Endothelial cell of umbilical vein (primary cell): ENCODE data around the gene LRP6. TPM values are rescaled to one million over a fixed set of nuclear protein-coding genes. Genes with fewer than 3 reads are reported as not detected.

Experiments
- BruUV-seq: library from RNA; stranded (reverse); fragments of 400-500 nt; replicated peaks from 2 replicates; lab custom pipeline; 2021; lab: Mats Ljungman, UMichigan
- CTCF ChIA-PET: fragments of 300-600, 350-600 bp; sonication (Branson Sonifier 250); formaldehyde crosslinking; loops from one replicate; lab custom pipeline; 2021; ENCODE audit warnings: antibody characterized with exemption, inconsistent platforms; lab: Charles Lee
- POLR2A ChIA-PET: fragments of 300-600, 350-600 bp; sonication (Branson Sonifier 250); formaldehyde crosslinking; loops from one replicate; lab custom pipeline; 2021; ENCODE audit warnings: antibody characterized with exemption, inconsistent platforms; lab: Charles Lee
- DNase-seq: peaks from one replicate; pipeline ENCODE4 v3.0.0-alpha.2; 2011; ENCODE audit warnings: low read depth, low spot score
- FAIRE-seq: peaks from 2 replicates; lab custom pipeline; 2011; peaks lifted over from hg19 to GRCh38; lab: Jason Lieb, UNC
- H2AFZ ChIP-seq: 2 replicates; pipeline ENCODE4 v1.6.0; 2012; ENCODE audit warnings: low read depth, low read length, control low read depth, inconsistent platforms
- H3K27ac ChIP-seq: 2 replicates; pipeline ENCODE4 v1.5.1; 2011; ENCODE audit warnings: low read depth, mild to moderate bottlenecking, control low read depth, low read length, moderate library complexity; ENCODE audit not compliant: insufficient read depth
- H3K27me3 ChIP-seq, 2 experiments: 2 replicates each; pipeline versions ENCODE4 v1.6.0 to v1.6.1; 2011; ENCODE audit warnings: low read length in 2 of 2, mixed read lengths in 1 of 2; ENCODE audit not compliant: control insufficient read depth in 2 of 2, insufficient read depth in 2 of 2
- H3K36me3 ChIP-seq, 2 experiments: 2 replicates in 1 of 2; 3 replicates in 1 of 2; pipeline ENCODE4 v1.5.1; 2011; ENCODE audit warnings: low read length in 2 of 2, mild to moderate bottlenecking in 1 of 2, moderate library complexity in 1 of 2; ENCODE audit not compliant: control insufficient read depth in 2 of 2, insufficient read depth in 2 of 2; ENCODE audit errors: extremely low read depth in 1 of 2
- H3K4me1 ChIP-seq: 3 replicates; pipeline ENCODE4 v1.5.1; 2011; ENCODE audit warnings: mild to moderate bottlenecking, low read length; ENCODE audit not compliant: control insufficient read depth, insufficient read depth; ENCODE audit errors: extremely low read depth
- H3K4me2 ChIP-seq: 2 replicates; pipeline ENCODE4 v1.6.1; 2011; ENCODE audit warnings: low read length, control low read depth, mixed read lengths; ENCODE audit not compliant: insufficient read depth
- H3K4me3 ChIP-seq, 3 experiments: fragments of 200-600 bp in 1 of 3; sonication (generic), shearing (Covaris generic) in 1 of 3; replicated peaks in 1 of 3; 2 replicates each; pipeline ENCODE4 v1.5.1; 2011 to 2016; ENCODE audit warnings: control low read depth in 3 of 3, low read length in 3 of 3, mild to moderate bottlenecking in 2 of 3, inconsistent platforms in 1 of 3, low read depth in 1 of 3, moderate library complexity in 1 of 3; ENCODE audit not compliant: insufficient read depth in 1 of 3
- H3K79me2 ChIP-seq: 2 replicates; pipeline ENCODE4 v1.6.0; 2012; ENCODE audit warnings: low read length, inconsistent platforms; ENCODE audit not compliant: control insufficient read depth, insufficient read depth
- H3K9ac ChIP-seq: replicated peaks from 2 replicates; pipeline ENCODE3; 2011; ENCODE audit warnings: low read length, control low read depth; ENCODE audit not compliant: insufficient read depth; ENCODE audit errors: extremely low read depth
- H3K9me1 ChIP-seq: replicated peaks from 3 replicates; pipeline ENCODE4 v1.6.0; 2011; ENCODE audit warnings: mild to moderate bottlenecking, low read length; ENCODE audit not compliant: control insufficient read depth, insufficient read depth; ENCODE audit errors: extremely low read depth
- H3K9me3 ChIP-seq: replicated peaks from 2 replicates; pipeline ENCODE4 v1.5.1; 2012; ENCODE audit warnings: low read length, inconsistent platforms; ENCODE audit not compliant: control insufficient read depth, insufficient read depth
- H4K20me1 ChIP-seq: replicated peaks from 2 replicates; pipeline ENCODE3; 2011; ENCODE audit warnings: mild to moderate bottlenecking, low read length; ENCODE audit not compliant: control insufficient read depth, insufficient read depth; ENCODE audit errors: extremely low read depth
- EZH2 ChIP-seq: IDR thresholded peaks from 2 replicates; pipeline ENCODE4 v1.6.1; 2012; ENCODE audit warnings: borderline replicate concordance, low read depth, mild to moderate bottlenecking, moderate library complexity, low read length, inconsistent platforms; ENCODE audit not compliant: severe bottlenecking
- FOS ChIP-seq: IDR thresholded peaks from 2 replicates; pipeline ENCODE4 v1.6.1; 2011; ENCODE audit warnings: mild to moderate bottlenecking, low read length, moderate library complexity, borderline replicate concordance; ENCODE audit not compliant: insufficient read depth
- GATA2 ChIP-seq: IDR thresholded peaks from 2 replicates; pipeline ENCODE4 v1.7.0; 2011; ENCODE audit warnings: low read depth, mild to moderate bottlenecking, moderate library complexity, mixed read lengths, low read length; ENCODE audit not compliant: insufficient read length, insufficient read depth
- JUN ChIP-seq: IDR thresholded peaks from 2 replicates; pipeline ENCODE4 v1.6.1; 2011; ENCODE audit warnings: borderline replicate concordance, low read depth; ENCODE audit not compliant: insufficient read length, insufficient read depth
- MYC ChIP-seq: IDR thresholded peaks from one replicate; pipeline ENCODE4 v1.6.1; 2011; ENCODE audit warnings: mild to moderate bottlenecking, low read depth, low read length
- POLR2AphosphoS5 ChIP-seq: IDR thresholded peaks from 2 replicates; pipeline ENCODE4 v1.6.1; 2012; ENCODE audit warnings: low read depth, mild to moderate bottlenecking, control low read depth, low read length, moderate library complexity; ENCODE audit not compliant: insufficient read depth
- dilution Hi-C: fragments of 300-500 bp; cut with MboI; formaldehyde crosslinking; loops from one replicate; pipeline ENCODE4 v1.15.0; 2019; ENCODE audit warnings: low sequenced_read_pairs; ENCODE audit not compliant: extremely low pct_ligation_motif_present
- intact Hi-C: fragments of 100-400 bp; cut with micrococcal nuclease; formaldehyde crosslinking; loops from one replicate; pipeline ENCODE4 v1.10.0; 2022
- microRNA-seq: library from miRNA; unstranded; fragments of <30 nt; microRNA quantifications from one replicate; pipeline ENCODE4 v1.2.0, GENCODE V29; 2021; ENCODE audit warnings: borderline number of aligned reads, borderline replicate concordance
- polyA plus RNA-seq, 4 experiments: library from polyadenylated mRNA; depleted of rRNA in 3 of 4; stranded (reverse) in 3 of 4; unstranded in 1 of 4; fragments of >200 nt; gene quantifications; 2 replicates each; pipeline versions ENCODE4 v1.2.1 to v1.2.3, GENCODE V29; 2011 to 2012; ENCODE audit warnings: missing spikeins in 1 of 4
- small RNA-seq: library from RNA; depleted of rRNA; stranded (forward); fragments of <200 nt; gene quantifications from one replicate; pipeline ENCODE3, GENCODE V24; 2012; ENCODE audit warnings: low replicate concordance, low read depth; ENCODE audit not compliant: insufficient read depth, insufficient read length
- total RNA-seq: library from RNA; stranded (reverse); gene quantifications from 2 replicates; pipeline ENCODE4 v1.2.3, GENCODE V29; 2021
- TF ChIP-seq, protein P1 (sequence below): IDR thresholded peaks from 2 replicates; pipeline ENCODE4 v1.6.1; 2011; ENCODE audit not compliant: insufficient read depth, insufficient read length

LRP6 gene
- total and polyA plus RNA-seq, 2 donors (not counting 3 experiments of a cell fraction or from before 2014, with no cell fraction given), result 28.5 to 41.7 TPM

GRCh38 chr12:12068751-12069150 is 198.1 kb downstream of the LRP6 start:
- H4K20me1 ChIP-seq, result no peaks in the 10 kb centered on the region
- no peak for FAIRE-seq
- H3K36me3 ChIP-seq, result no peaks in the 10 kb centered on the region
- TF ChIP-seq MYC, result no peak
- TF ChIP-seq FOS, result no peak
- TF ChIP-seq, protein P1, sequence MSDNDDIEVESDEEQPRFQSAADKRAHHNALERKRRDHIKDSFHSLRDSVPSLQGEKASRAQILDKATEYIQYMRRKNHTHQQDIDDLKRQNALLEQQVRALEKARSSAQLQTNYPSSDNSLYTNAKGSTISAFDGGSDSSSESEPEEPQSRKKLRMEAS, result no peak
- no peak for TF ChIP-seq JUN
- TF ChIP-seq POLR2AphosphoS5, result no peak
- no peak for TF ChIP-seq GATA2
- no peak for TF ChIP-seq EZH2
- CTCF ChIA-PET, result no interaction called here
- peaks cover 12 to 17% of the 10 kb centered on the region in 2 experiments for H3K27me3 ChIP-seq
- H3K79me2 ChIP-seq, result no peaks in the 10 kb centered on the region
- H3K9ac ChIP-seq, result no peak overlapping the region
- dilution Hi-C loops (no loop called here), intact Hi-C loops (no loop called here)
- no peak overlapping the region for H3K4me2 ChIP-seq
- H3K9me1 ChIP-seq, result no peaks in the 10 kb centered on the region
- no TSS peak for BruUV-seq
- DNase-seq, result no peak
- no peak overlapping the region for H3K27ac ChIP-seq
- H3K4me3 ChIP-seq, result no peak overlapping the region
- POLR2A ChIA-PET, result no interaction called here
- no peaks in the 10 kb centered on the region for H3K4me1 ChIP-seq
- no peaks in the 10 kb centered on the region for H3K9me3 ChIP-seq
- H2AFZ ChIP-seq, result no peak overlapping the region

Small RNA genes lying within 50 kb of the gene (microRNA-seq; reads per million reads assigned to microRNA genes)
- not detected for gene MIR1244-4

Small RNA genes lying within 50 kb of the gene (small RNA-seq; reads per million reads assigned to genes)
- not detected for gene RNU6-318P
- not detected for gene RNU6-545P

Other genes starting within 250 kb of the LRP6 start
- not detected in 2 replicates for gene BCL2L14, start 196.1 kb downstream of the LRP6 start, total RNA-seq
- not detected in 2 replicates for gene BCL2L14, start 196.1 kb downstream of the LRP6 start, polyA plus RNA-seq
- 56.5 and 65.0 TPM in 2 replicates for gene MANSC1, start 83.2 kb upstream of the LRP6 start, total RNA-seq
- 24.8 and 37.0 TPM in 2 replicates for gene MANSC1, start 83.2 kb upstream of the LRP6 start, polyA plus RNA-seq
- 10.5 and 11.5 TPM in 2 replicates for gene BORCS5, start 90.0 kb upstream of the LRP6 start, total RNA-seq
- 8.3 and 10.3 TPM in 2 replicates for gene BORCS5, start 90.0 kb upstream of the LRP6 start, polyA plus RNA-seq